Gastroesophageal sphincter (tissue), 4 donors: Measurements from ENCODE around the gene CSH2. TPM values are rescaled to one million over a fixed set of nuclear protein-coding genes. Genes with fewer than 3 reads are reported as not detected.
A peak's percentile ranks its signal among the peaks of the same experiment; 100 is the strongest.
"Not testable (repeated sequence)": the region's sequence is repeated elsewhere in the genome, so short reads cannot be mapped to it uniquely, and the experiment has no call there.

Experiments used
- ATAC-seq: fragments of 150-250 bp; one replicate; pipeline ENCODE4 v1.9.1; 2016; ENCODE audit warnings: mild to moderate bottlenecking, moderate library complexity
- H3K27ac ChIP-seq, 4 donors: fragments of 200-600 bp; sonication (generic) in 3 of 4; 1 replicate in 3 of 4; 2 replicates in 1 of 4; pipeline ENCODE4 v1.5.1; 2016 to 2019
- H3K27me3 ChIP-seq: fragments of 200-600 bp; sonication (generic); one replicate; pipeline ENCODE4 v1.5.1; 2019
- H3K36me3 ChIP-seq, 2 donors: fragments of 200-600 bp; sonication (generic); one replicate each; pipeline ENCODE4 v1.5.1; 2019; ENCODE audit warnings: control low read depth in 1 of 2
- H3K4me1 ChIP-seq, 3 donors: fragments of 200-600 bp; sonication (generic); 1 replicate in 2 of 3; 2 replicates in 1 of 3; pipeline ENCODE4 v1.5.1; 2016 to 2019; ENCODE audit warnings: control low read depth in 2 of 3
- H3K4me3 ChIP-seq, 2 donors: fragments of 200-600 bp; sonication (generic); one replicate each; pipeline ENCODE4 v1.5.1; 2019; ENCODE audit warnings: mild to moderate bottlenecking in 1 of 2, moderate library complexity in 1 of 2
- H3K9me3 ChIP-seq, 3 donors: fragments of 200-600 bp; sonication (generic); one replicate each; pipeline ENCODE4 v1.5.1; 2017 to 2019; ENCODE audit warnings: control low read depth in 2 of 3
- EP300 ChIP-seq: sonication (generic); formaldehyde crosslinking; IDR thresholded peaks from one replicate; pipeline ENCODE4 v1.6.1; 2017; ENCODE audit warnings: antibody characterized with exemption, mild to moderate bottlenecking
- WGBS, 2 donors: methylation state at CpG; one replicate each; pipeline ENCODE4 v1.1.5; 2018; ENCODE audit warnings: low coverage in 1 of 2; 5-methylcytosine and 5-hydroxymethylcytosine counted together
- total RNA-seq, 4 donors: library from RNA; depleted of rRNA; stranded (reverse); fragments of >200 nt; gene quantifications; one replicate each; pipeline ENCODE4 v1.1.0, GENCODE V29; 2016
- TF ChIP-seq, protein P1 (sequence below), 4 experiments: fragments of 200-600 bp in 2 of 4; fragments of 450-650 bp in 2 of 4; sonication (generic) in 1 of 4; IDR thresholded peaks; one replicate each; pipeline ENCODE4 v1.5.1; 2017 to 2019; ENCODE audit warnings: antibody characterized with exemption in 4 of 4, mild to moderate bottlenecking in 2 of 4, moderate library complexity in 2 of 4

Gene CSH2
- total RNA-seq, 4 donors from 2014 or later = 0.23 TPM; not detected in 3

DNA sequence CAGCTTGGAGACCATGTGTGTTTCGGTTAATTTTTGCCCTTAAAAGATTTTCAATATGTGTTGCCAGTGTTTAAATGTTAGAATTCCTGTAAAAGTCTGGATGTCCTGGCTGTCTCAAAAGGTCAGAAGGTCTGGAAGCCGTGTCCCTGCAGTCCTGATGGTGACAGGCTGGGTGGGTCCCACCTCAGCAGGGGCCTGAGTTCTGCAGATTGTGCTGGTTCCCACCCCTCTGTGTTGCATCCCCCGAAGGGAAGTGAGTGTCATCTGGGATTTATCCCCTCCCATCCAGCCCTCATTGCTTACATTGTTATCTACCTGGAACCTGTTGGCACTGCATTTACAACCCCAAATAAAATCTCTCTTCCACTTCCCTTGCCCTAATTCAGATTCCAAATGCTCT is 20.5 kb upstream of the CSH2 start:
- not testable (repeated sequence) for H3K9me3 ChIP-seq, H3K27me3 ChIP-seq, H3K4me1 ChIP-seq, ATAC-seq, H3K36me3 ChIP-seq, H3K27ac ChIP-seq, H3K4me3 ChIP-seq
- WGBS, 2 donors = 37 to 80% methylated on average over 2 of the region's 3 CpGs

DNA sequence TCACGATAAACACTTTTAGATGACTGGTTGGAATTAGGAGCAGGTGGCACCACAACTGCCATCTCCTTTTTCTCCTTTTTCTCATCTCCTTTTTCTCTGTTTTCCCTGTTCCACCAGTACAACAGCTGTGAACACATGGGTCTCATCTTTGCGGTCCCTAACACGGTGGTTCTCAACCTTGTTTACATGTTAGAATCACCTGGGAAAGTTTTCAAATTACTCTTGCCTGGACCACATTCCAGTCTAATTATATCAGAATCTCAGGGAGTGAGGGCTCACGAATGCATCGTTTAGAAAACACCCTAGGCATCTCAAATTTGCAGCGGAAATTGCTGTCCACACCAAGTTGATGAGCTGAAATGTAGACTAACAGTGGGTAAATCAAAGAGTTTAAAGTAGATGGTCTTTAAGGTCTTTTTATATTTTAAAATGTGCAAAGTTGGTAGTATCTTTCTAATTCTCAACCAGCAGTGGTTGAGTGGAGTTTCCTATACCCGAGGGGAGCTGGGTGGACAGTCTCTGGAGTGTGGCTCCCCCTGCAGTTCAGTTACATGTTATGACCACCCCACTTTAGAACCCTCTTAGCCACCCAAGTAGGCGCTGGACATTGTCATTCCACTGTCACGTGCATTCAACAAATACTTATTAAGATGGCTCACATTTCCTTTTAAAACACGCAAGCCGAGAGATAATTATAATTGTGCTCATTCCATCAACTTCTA is 19.0 kb upstream of the CSH2 start:
- not testable (repeated sequence) for H3K4me3 ChIP-seq, H3K9me3 ChIP-seq, H3K27me3 ChIP-seq, H3K27ac ChIP-seq, H3K4me1 ChIP-seq, ATAC-seq, H3K36me3 ChIP-seq
- WGBS, 2 donors = 50 to 86% methylated on average over 4 to 11 of the region's 11 CpGs

DNA sequence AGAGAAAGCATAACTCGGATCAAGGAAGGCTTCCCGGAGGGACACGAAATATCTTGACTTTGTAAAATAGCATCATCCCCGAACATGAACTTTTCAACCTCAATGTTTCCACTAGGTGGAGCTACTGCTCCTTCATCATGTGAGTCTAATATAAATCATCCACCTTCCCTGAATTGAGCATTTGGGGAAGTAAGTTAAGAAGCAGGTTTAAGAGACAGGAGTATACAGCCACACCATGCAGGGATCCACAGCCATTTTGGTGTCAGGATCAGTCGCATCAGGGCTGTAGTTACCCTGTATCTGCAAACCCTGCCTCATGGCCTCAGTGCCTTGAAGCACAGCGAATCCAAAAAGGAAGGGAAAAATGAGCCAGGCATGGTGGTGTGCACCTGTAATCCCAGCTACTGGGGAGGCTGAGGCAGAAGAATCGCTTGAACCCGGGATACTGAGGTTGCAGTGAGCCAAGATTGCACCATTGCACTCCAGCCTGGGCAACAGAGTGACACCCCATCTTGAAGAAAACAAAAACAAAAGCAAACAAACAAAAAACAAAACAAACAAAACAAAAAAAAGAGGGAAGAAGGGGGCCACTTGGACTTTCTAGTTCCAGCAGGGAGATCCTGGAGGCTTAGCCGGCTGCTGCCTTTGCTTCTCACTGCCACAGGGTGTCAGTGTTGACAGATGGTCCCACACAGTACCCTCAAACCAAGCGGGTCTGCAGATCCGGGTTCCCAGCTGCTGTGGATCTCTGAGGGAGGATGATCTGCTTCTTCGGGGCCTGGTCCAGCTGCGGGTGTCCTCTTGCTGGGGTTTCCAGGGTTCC is 15.8 kb upstream of the CSH2 start:
- peak; percentile 53 for ATAC-seq
- H3K36me3 ChIP-seq, H3K4me3 ChIP-seq, H3K4me1 ChIP-seq, H3K9me3 ChIP-seq, H3K27me3 ChIP-seq, H3K27ac ChIP-seq: not testable (repeated sequence)
- WGBS, 2 donors = 13 to 19% methylated on average over 4 to 13 of the region's 13 CpGs
- TF ChIP-seq, protein P1, sequence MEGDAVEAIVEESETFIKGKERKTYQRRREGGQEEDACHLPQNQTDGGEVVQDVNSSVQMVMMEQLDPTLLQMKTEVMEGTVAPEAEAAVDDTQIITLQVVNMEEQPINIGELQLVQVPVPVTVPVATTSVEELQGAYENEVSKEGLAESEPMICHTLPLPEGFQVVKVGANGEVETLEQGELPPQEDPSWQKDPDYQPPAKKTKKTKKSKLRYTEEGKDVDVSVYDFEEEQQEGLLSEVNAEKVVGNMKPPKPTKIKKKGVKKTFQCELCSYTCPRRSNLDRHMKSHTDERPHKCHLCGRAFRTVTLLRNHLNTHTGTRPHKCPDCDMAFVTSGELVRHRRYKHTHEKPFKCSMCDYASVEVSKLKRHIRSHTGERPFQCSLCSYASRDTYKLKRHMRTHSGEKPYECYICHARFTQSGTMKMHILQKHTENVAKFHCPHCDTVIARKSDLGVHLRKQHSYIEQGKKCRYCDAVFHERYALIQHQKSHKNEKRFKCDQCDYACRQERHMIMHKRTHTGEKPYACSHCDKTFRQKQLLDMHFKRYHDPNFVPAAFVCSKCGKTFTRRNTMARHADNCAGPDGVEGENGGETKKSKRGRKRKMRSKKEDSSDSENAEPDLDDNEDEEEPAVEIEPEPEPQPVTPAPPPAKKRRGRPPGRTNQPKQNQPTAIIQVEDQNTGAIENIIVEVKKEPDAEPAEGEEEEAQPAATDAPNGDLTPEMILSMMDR (IDR thresholded peaks at IDR 0.05) = peak; percentile 5 to 43 (median 26)

DNA sequence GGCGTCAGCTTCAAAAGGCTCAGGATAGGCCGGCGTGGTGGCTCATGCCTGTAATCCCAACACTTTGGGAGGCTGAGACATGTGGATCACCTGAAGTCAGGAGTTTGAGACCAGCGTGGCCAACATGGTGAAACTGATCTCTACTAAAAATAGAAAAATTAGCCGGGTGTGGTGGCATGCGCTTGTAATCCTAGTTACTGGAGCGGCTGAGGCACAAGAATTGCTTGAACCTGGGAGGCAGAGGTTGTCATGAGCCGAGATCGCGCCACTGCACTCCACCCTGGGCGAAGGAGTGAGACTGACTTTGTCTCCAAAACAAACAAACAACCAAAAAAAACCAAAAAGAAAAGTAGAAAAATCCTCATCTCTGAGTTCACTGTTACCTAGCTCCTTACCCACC is 11.6 kb upstream of the CSH2 start:
- not testable (repeated sequence) for H3K9me3 ChIP-seq, H3K4me3 ChIP-seq, H3K36me3 ChIP-seq, H3K27ac ChIP-seq, H3K27me3 ChIP-seq, ATAC-seq, H3K4me1 ChIP-seq
- 87 to 100% methylated on average over 4 to 6 of the region's 11 CpGs for WGBS, 2 donors

DNA sequence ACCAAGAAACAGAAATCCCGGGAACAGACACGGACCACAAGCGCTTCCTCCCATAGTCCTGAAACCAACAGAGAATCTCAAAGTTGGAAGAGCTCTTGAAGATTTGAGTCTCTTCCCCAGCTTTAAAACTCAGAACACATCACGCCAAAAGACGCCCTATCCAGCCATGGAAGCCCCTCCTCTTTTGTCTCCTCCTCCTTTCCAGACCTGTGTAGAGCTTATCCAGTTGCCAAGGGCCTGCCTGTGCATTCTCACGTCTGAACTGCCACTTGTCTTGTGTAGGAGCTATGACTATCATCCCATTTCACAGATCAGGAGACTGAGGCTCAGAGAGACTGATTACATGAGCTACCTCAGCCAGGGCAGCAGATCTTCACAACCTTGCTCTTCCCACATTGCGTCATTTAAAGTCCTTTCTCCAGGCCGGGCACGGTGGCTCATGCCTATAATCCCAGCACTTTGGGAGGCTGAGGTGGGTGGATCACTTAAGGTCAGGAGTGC is 9.2 kb upstream of the CSH2 start:
- not testable (repeated sequence) for H3K27me3 ChIP-seq, H3K36me3 ChIP-seq, H3K4me1 ChIP-seq, H3K9me3 ChIP-seq, H3K4me3 ChIP-seq, H3K27ac ChIP-seq, ATAC-seq
- WGBS, 2 donors = 60 to 66% methylated on average over 3 to 6 of the region's 9 CpGs

DNA sequence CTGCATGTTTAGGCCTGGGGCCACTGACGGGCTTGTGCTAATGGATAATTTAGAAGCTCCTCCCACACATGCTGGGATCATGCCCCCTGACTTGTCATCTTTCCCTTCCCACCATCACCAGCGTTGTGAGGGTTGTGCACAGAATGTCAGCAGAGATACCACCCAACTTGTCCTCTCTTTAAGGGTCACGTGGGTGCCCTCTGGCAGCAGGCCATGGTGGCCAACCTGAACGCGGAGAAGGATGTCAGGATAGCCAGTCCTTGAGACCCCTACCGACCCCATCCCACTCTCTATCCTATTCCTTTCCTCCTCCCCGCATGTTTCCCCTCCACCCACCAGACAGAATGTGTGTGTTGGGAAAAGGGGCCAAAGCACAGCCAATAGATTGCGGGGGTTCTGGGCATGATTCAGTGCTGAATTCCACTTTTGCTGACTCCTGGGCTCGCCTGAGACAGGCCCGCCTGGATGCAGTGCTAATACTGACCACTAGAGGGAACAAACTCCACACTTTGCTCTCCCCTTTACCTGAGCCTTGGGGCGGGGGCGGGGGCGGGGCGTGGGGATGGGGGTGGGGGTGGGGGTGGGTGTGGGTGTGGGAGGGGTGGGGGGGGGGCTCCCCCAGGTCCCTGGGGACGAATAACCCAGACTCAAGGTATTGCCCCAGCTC is 8.6 kb upstream of the CSH2 start, which contains the start of gene GH2:
GH2 (minus strand) TSS at position 10 of the 667 bp plus-strand sequence. CDS start 143 bp downstream, outside the sequence.
- TF ChIP-seq, protein P1 (IDR thresholded peaks at IDR 0.05) = peak; percentile 24 to 63 (median 38)
- TF ChIP-seq EP300 = no peak
- Histone ChIP-seq H3K9me3 (no peaks in the 10 kb centered on the region), H3K27ac (no peak within 1 kb of the TSS), H3K27me3 (peaks cover 10% of the 10 kb centered on the region), H3K36me3 (no peaks in the 10 kb centered on the region), H3K4me1 (no peaks in the 10 kb centered on the region), H3K4me3 (no peak within 1 kb of the TSS)
- 90% methylated on average over 5 of the region's 15 CpGs; no CpG with 5 or more reads in 1 of the 2 donors for WGBS, 2 donors
- ATAC-seq = no peak

DNA sequence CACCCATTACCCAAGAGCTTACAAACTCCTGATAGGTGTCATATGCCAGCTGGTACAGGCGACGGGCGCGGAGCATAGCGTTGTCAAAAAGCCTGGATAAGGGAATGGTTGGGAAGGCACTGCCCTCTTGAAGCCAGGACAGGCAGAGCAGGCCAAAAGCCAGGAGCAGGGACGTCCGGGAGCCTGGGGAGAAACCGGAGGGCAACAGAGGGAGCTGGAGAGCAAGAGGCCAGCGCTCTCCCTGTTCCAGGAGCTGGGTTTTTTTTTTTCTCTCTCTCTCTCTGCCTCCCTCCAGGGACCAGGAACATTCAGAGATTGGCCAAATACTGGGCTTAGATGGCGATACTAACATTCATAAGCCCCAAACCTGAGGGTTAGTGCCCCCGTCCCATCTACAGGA is 7.9 kb upstream of the CSH2 start:
- 54 to 80% methylated on average over 1 to 7 of the region's 11 CpGs for WGBS, 2 donors

More for the DNA sequence above, 7.9 kb upstream of the CSH2 start:
- H3K27ac ChIP-seq, H3K9me3 ChIP-seq, H3K4me1 ChIP-seq, ATAC-seq, H3K36me3 ChIP-seq, H3K4me3 ChIP-seq: not testable (repeated sequence)
- H3K27me3 ChIP-seq = peaks cover 17% of the 10 kb centered on the region
